Adrenal gland (tissue), 12 donors: ENCODE results near the gene HOXA3. TPM values are rescaled to one million over a fixed set of nuclear protein-coding genes. Genes with fewer than 3 reads are reported as not detected.
A peak's percentile ranks its signal among the peaks of the same experiment; 100 is the strongest.

Experiments used
- DNase-seq, 7 donors: peaks; one replicate each; pipeline ENCODE4 v3.0.0-alpha.2; 2019 to 2020
- H3K27ac ChIP-seq, 5 donors: fragments of 200-600 bp; sonication (generic) in 4 of 5; 1 replicate in 3 of 5; 2 replicates in 2 of 5; pipeline versions ENCODE4 v1.5.1 to v1.8.0; 2016 to 2020; ENCODE audit warnings: mild to moderate bottlenecking in 1 of 5
- H3K27me3 ChIP-seq: fragments of 200-600 bp; 2 replicates; pipeline ENCODE4 v1.8.0; 2021
- H3K36me3 ChIP-seq, 2 donors: fragments of 200-600 bp; replicated peaks in 1 of 2; 1 replicate in 1 of 2; 2 replicates in 1 of 2; pipeline versions ENCODE4 v1.5.1 to v1.8.0; 2018 to 2022
- H3K4me1 ChIP-seq, 2 donors: fragments of 200-600 bp; replicated peaks in 1 of 2; 1 replicate in 1 of 2; 2 replicates in 1 of 2; pipeline versions ENCODE4 v1.5.1 to v1.8.0; 2018 to 2021
- H3K4me3 ChIP-seq, 4 donors: fragments of 200-600 bp; sonication (generic) in 3 of 4; one replicate each; pipeline ENCODE4 v1.5.1; 2016 to 2018
- H3K9me3 ChIP-seq, 3 donors: fragments of 200-600 bp; sonication (generic) in 1 of 3; replicated peaks in 1 of 3; 1 replicate in 2 of 3; 2 replicates in 1 of 3; pipeline versions ENCODE4 v1.5.1 to v1.8.0; 2016 to 2021
- POLR2A ChIP-seq, 2 donors: fragments of 450-650 bp; IDR thresholded peaks; one replicate each; pipeline ENCODE4 v1.6.1; 2017; ENCODE audit warnings: antibody characterized with exemption in 2 of 2, mild to moderate bottlenecking in 2 of 2, moderate library complexity in 1 of 2
- WGBS, 4 donors: extraction: QIAGEN DNeasy Blood & Tissue Kit in 2 of 4; methylation state at CpG; one replicate each; pipeline versions ENCODE4 v1.1.5 to v1.1.7; 2013 to 2017; 5-methylcytosine and 5-hydroxymethylcytosine counted together
- intact Hi-C, 2 donors: fragments of 100-400 bp; cut with DNase I; formaldehyde crosslinking; loops; one replicate each; pipeline versions ENCODE4 v1.14.1 to v1.15.0; 2022 to 2023
- polyA plus RNA-seq, 3 donors: library from polyadenylated mRNA; stranded (reverse); fragments of 200-250 nt in 2 of 3; fragments of 350-450 nt in 1 of 3; fragmentation: Illumina TruSeq in 1 of 3; extraction: RNeasy Lipid Tissue Mini Kit (QIAGEN cat#74804) in 1 of 3; gene quantifications; one replicate each; pipeline ENCODE4 v1.2.3, GENCODE V29; 2013 to 2014
- total RNA-seq, 9 donors: library from RNA; depleted of rRNA in 4 of 9; stranded (reverse); fragments of >200 nt in 4 of 9; fragments of 120-200 nt in 1 of 9; fragmentation: NEBNext Ultra II Directional in 1 of 9; extraction: Animal tissue kit (Norgen Biotek cat#: 25700) in 1 of 9; gene quantifications; one replicate each; pipeline versions ENCODE4 v1.1.0 to v1.2.4, GENCODE V29; 2013 to 2023
- TF ChIP-seq, protein P1 (sequence below), 6 experiments: fragments of 450-650 bp in 4 of 6; fragments of 200-600 bp in 2 of 6; sonication (generic) in 1 of 6; IDR thresholded peaks; 1 replicate in 5 of 6; 2 replicates in 1 of 6; pipeline versions ENCODE4 v1.5.1 to v1.8.0; 2016 to 2021; ENCODE audit warnings: antibody characterized with exemption in 6 of 6, mild to moderate bottlenecking in 2 of 6, moderate library complexity in 1 of 6
- donor health status: healthy with polysubstance abuse.
- donor health status: Bipolar disorder and iron deficiency.
- donor health status: DM: yes; HTN: yes; CAD: no.
- donor health status: DM: no; HTN: no; CAD: no.
- donor health status: DM: no; HTN: no; CAD: no.
- donor health status: DM: yes; HTN: yes; CAD: no.

The HOXA3 gene
- total and polyA plus RNA-seq, 12 donors = 1.0 to 32.7 (median 3.8) TPM

DNA sequence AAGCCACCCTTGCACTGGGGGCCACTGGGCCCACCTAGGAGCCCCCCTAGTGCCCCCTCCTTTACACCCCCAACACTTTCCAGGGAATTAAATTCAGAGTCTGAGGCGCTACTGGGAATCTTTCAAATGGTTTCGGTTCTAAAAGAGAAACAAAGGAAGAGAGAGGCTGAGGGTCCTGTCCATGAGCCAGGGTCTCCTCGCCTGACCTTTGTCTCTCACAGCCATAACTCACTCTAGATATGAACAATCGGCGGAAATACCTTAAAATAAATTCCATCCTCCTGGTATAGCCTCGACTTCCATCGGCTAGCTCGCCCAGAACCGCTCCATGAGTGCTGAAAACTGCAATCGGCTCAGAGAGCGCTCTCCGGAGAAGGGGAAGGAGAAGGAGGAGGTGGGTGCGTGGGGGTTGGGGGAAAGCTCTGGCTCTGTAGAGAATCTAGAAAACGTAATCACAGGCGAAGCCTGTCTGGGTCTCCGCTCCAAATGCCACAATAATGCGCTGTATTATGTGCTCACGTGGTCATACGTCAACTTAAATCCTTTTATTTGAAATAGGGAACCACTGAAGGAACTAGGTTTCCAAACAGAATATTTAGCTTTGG lies 34.4 kb downstream of the HOXA3 start:
- H3K27me3 ChIP-seq = no peaks in the 10 kb centered on the region
- peak in 3 of 7 donors; percentile 11 to 59 (median 26) for DNase-seq
- no peaks in the 10 kb centered on the region for H3K36me3 ChIP-seq
- 56 to 64% (median 60%) methylated on average over 19 of the region's 19 CpGs for WGBS, 4 donors
- no peaks in the 10 kb centered on the region for H3K9me3 ChIP-seq
- H3K4me3 ChIP-seq = peak overlapping the region in 1 of 4 donors; percentile 44
- intact Hi-C loops = no loop called here
- TF ChIP-seq POLR2A (IDR thresholded peaks at IDR 0.05) = no peak
- TF ChIP-seq, protein P1, sequence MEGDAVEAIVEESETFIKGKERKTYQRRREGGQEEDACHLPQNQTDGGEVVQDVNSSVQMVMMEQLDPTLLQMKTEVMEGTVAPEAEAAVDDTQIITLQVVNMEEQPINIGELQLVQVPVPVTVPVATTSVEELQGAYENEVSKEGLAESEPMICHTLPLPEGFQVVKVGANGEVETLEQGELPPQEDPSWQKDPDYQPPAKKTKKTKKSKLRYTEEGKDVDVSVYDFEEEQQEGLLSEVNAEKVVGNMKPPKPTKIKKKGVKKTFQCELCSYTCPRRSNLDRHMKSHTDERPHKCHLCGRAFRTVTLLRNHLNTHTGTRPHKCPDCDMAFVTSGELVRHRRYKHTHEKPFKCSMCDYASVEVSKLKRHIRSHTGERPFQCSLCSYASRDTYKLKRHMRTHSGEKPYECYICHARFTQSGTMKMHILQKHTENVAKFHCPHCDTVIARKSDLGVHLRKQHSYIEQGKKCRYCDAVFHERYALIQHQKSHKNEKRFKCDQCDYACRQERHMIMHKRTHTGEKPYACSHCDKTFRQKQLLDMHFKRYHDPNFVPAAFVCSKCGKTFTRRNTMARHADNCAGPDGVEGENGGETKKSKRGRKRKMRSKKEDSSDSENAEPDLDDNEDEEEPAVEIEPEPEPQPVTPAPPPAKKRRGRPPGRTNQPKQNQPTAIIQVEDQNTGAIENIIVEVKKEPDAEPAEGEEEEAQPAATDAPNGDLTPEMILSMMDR (IDR thresholded peaks at IDR 0.05) = no peak
- peaks cover 0 to 2% of the 10 kb centered on the region in 2 donors for H3K4me1 ChIP-seq
- H3K27ac ChIP-seq = peak overlapping the region in 4 of 5 donors; percentile 36 to 91 (median 68)

DNA sequence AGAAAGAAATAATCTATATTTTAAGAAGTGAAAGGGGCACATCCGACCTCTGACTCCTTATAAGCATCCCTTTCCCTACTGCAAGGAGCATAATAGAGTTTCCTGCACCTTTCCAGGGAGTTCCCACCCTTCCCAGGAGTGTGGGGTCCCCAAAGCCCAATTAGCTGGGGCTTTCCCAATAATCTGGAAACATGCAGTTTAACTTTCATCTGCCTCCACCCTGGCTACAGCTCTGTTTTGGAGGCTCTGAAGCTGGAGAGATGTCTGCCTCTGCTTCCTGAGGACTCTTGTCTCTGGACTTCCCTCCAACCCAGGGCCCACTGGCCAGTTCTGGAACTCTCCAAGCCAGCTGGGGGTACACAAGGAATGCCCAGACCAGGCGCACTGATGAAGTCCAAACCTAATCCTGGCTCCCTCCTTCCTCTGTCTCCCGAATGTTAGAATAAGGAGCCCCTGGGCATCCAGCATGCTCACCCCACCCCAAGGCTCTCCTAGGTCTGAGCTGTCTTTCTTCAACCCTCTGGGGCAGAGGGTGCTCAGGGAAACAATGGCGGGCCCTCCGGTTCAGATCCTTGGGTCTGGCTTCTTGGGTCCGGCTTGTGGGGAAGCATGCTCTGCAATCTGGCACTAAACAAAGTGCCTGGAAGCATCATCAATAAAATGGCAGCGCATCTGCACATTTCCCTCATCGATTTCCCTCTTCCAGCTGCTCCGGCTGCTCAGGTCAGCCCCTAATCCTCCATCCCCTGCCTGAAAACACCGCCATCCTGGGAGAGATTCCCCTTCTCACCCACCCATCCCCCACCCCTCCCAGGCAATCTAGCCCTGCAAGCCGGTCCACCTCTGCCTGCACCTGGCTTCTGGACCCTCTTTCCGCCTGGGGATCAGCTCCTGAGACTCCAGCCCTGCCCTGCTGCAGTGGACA lies 35.2 kb downstream of the HOXA3 start:
- TF ChIP-seq, protein P1 (IDR thresholded peaks at IDR 0.05) = no peak
- TF ChIP-seq POLR2A (IDR thresholded peaks at IDR 0.05) = no peak
- peak overlapping the region in 1 of 4 donors; percentile 44 for H3K4me3 ChIP-seq
- 54 to 66% (median 60%) methylated on average over 10 to 12 of the region's 12 CpGs for WGBS, 4 donors
- intact Hi-C loops = no loop called here
- H3K36me3 ChIP-seq = no peaks in the 10 kb centered on the region
- H3K27me3 ChIP-seq = no peaks in the 10 kb centered on the region
- DNase-seq = peak in 3 of 7 donors; percentile 13 to 43 (median 15)
- peak overlapping the region in 4 of 5 donors; percentile 36 to 91 (median 68) for H3K27ac ChIP-seq
- H3K9me3 ChIP-seq = no peaks in the 10 kb centered on the region
- peaks cover 0 to 9% of the 10 kb centered on the region in 2 donors for H3K4me1 ChIP-seq

DNA sequence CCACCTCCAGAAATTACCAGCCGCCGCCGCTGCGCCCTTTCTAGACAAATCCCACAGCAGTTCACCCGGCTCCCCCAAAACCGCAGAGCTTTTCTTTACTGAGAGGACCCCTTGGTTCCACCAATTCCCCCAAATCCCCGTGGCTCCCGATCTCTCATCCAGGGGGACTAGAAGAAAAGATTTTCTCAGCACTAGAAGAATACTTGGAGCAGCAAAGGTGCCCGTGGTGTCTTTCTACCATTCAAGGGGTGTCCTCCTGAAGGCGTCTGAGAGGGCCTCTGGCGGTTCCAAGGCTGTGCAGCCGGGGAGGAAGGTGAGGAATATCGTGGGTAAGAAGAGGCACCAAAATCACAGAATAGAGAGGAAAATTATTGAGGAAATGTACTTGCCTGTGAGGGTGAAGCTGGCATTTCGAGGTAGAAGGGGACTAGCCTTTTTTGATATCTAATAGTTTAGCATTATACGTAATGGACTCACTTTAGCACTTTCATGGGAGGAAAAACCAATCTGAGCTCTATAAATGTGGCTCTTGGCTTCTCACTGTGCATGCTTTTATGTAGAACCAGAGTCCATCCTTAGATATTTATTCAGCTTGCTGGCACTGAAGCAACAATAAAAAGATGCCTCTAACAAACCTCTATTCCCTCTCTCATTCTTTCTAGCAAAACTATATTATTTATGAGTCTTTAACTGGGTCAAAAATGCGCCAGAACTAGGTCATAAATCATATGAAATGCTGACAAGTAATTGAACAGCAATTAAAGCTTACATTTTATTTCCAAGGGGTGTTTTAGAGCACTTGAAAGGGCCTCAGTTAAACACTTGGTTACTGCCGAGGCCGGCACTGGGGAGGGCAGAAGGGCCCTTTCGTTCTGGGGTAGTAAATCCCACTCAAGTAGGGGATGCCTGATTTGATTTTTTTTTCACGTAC lies 36.1 kb downstream of the HOXA3 start:
- no peaks in the 10 kb centered on the region for H3K27me3 ChIP-seq
- H3K4me1 ChIP-seq = peaks cover 0 to 9% of the 10 kb centered on the region in 2 donors
- WGBS, 4 donors = 60 to 69% (median 64%) methylated on average over 20 of the region's 20 CpGs
- H3K9me3 ChIP-seq = no peaks in the 10 kb centered on the region
- intact Hi-C loops = no loop called here
- H3K4me3 ChIP-seq = peak overlapping the region in 1 of 4 donors; percentile 44
- H3K27ac ChIP-seq = peak overlapping the region in 4 of 5 donors; percentile 53 to 91 (median 72)
- peak in 2 of 7 donors; percentile 11 to 16 for DNase-seq
- TF ChIP-seq, protein P1 (IDR thresholded peaks at IDR 0.05) = no peak
- no peak for TF ChIP-seq POLR2A (IDR thresholded peaks at IDR 0.05)
- no peaks in the 10 kb centered on the region for H3K36me3 ChIP-seq
